GM19023 (cell line): ENCODE results near the gene ZNF407.

ENCODE experiments used
- ATAC-seq: cut with Tn5 transposase; IDR thresholded peaks from one replicate; pipeline ENCODE4 v1.9.1; 2021; ENCODE audit warnings: mild to moderate bottlenecking, moderate library complexity; ENCODE audit not compliant: unreplicated experiment

ZNF407 gene

GRCh38 chr18:74718312-74718711 lies 120.6 kb downstream of the ZNF407 start:
- ATAC-seq = no peak

GRCh38 chr18:74722237-74722636 lies 124.6 kb downstream of the ZNF407 start:
- ATAC-seq = no peak

GRCh38 chr18:74724186-74724585 lies 126.5 kb downstream of the ZNF407 start:
- no peak for ATAC-seq

GRCh38 chr18:74725690-74726089 lies 128.0 kb downstream of the ZNF407 start:
- no peak for ATAC-seq

GRCh38 chr18:74728586-74728985 lies 130.9 kb downstream of the ZNF407 start:
- ATAC-seq = no peak

- no peak for ATAC-seq
These were observed 133.4 kb downstream of the ZNF407 start for GRCh38 chr18:74731097-74731496.

- no peak for ATAC-seq
These were observed 134.7 kb downstream of the ZNF407 start for GRCh38 chr18:74732380-74732779.

- no peak for ATAC-seq
These were observed 135.9 kb downstream of the ZNF407 start for GRCh38 chr18:74733598-74733997.

GRCh38 chr18:74734013-74734444 lies 136.4 kb downstream of the ZNF407 start:
- ATAC-seq = no peak

- ATAC-seq = no peak
These were observed 142.3 kb downstream of the ZNF407 start for GRCh38 chr18:74739926-74740325.

GRCh38 chr18:74742573-74743243 lies 145.0 kb downstream of the ZNF407 start:
- no peak for ATAC-seq

GRCh38 chr18:74745633-74746403 lies 148.1 kb downstream of the ZNF407 start:
- ATAC-seq = no peak

- no peak for ATAC-seq
These were observed 151.1 kb downstream of the ZNF407 start for GRCh38 chr18:74748809-74749208.

GRCh38 chr18:74758995-74759394 lies 161.3 kb downstream of the ZNF407 start:
- no peak for ATAC-seq

- ATAC-seq = no peak
These were observed 162.4 kb downstream of the ZNF407 start for GRCh38 chr18:74760026-74760425.

- ATAC-seq = no peak
These were observed 162.8 kb downstream of the ZNF407 start for GRCh38 chr18:74760436-74760835.

- no peak for ATAC-seq
These were observed 168.6 kb downstream of the ZNF407 start for GRCh38 chr18:74766251-74766650.

- no peak for ATAC-seq
These were observed 170.4 kb downstream of the ZNF407 start for GRCh38 chr18:74768096-74768495.

GRCh38 chr18:74773171-74773624 lies 175.5 kb downstream of the ZNF407 start:
- ATAC-seq = peak; percentile 63

- no peak for ATAC-seq
These were observed 176.8 kb downstream of the ZNF407 start for GRCh38 chr18:74774486-74774885.

GRCh38 chr18:74775239-74775638 lies 177.6 kb downstream of the ZNF407 start:
- ATAC-seq = no peak

GRCh38 chr18:74778191-74778847 lies 180.6 kb downstream of the ZNF407 start:
- no peak for ATAC-seq
